G401.6 (cell line): ENCODE data around the gene CD34.

ENCODE experiments used
- FAIRE-seq: peaks from 2 replicates; lab custom pipeline; 2012; peaks lifted over from hg19 to GRCh38; lab: Jason Lieb, UNC

The CD34 gene

DNA sequence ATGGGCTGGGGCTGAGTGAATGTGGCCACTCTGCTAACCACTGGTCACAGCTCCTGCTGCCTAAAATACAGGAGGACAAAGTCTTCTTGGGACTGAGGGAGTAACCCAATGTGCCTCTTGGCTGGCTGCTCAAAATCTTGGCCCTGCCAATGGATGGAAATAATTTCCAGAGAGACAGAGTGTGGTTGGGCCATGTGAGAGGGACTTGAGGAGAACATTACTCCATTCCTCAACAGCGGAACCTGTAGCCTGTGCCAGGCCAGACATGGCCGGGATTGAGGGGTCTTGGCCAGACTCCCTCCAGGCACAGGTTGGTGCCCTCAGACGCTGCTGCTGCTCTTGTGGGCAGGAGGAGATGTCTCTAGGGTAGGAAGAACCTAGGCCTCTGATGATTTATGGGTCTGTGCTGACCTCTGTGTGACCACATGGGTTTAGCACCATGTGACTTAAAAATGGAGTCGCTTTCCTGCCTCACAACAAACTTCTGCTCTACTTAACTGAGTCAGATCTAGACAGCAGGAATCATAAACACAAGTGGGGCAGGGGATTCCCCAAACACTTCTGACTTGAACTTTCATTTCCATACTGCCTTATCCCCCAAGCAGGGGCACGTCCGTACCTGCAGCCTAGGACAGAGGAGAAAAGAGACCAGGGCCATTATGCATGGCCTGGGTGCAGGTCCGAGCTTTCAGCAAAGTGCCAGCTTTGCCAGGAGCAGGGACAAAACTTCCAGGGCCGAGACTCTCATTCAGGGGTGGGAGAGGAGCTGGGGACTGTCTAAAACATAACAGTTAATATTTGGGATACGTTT is 79.2 kb downstream of the CD34 start:
- no peak for FAIRE-seq
